B cell (primary cell): ENCODE results near the gene APRT. TPM values are rescaled to one million over a fixed set of nuclear protein-coding genes. Genes with fewer than 3 reads are reported as not detected.

Source experiments
- ATAC-seq: fragments of 200-7000 bp; cut with Tn5 transposase; one replicate; pipeline ENCODE4 v1.10.0; 2021; ENCODE audit warnings: low read depth, mild to moderate bottlenecking, moderate number of reproducible peaks, moderate library complexity
- CTCF ChIA-PET: fragments of 350-600 bp; sonication (Branson Sonifier 250); formaldehyde crosslinking; loops from one replicate; lab custom pipeline; 2021; ENCODE audit warnings: antibody characterized with exemption, inconsistent platforms; lab: Charles Lee
- POLR2A ChIA-PET: fragments of 350-600 bp; sonication (Branson Sonifier 250); formaldehyde crosslinking; loops from one replicate; lab custom pipeline; 2021; ENCODE audit warnings: antibody characterized with exemption; lab: Charles Lee
- DNase-seq: peaks from one replicate; pipeline ENCODE4 v3.0.0; 2013
- H2AFZ ChIP-seq: 2 replicates; pipeline ENCODE4 v1.6.1; 2012; ENCODE audit warnings: mild to moderate bottlenecking, low read depth, low read length; ENCODE audit not compliant: insufficient read depth, poor library complexity, severe bottlenecking
- H3K27ac ChIP-seq, 2 donors: 1 replicate in 1 of 2; 2 replicates in 1 of 2; pipeline ENCODE4 v1.5.1; 2012 to 2013; ENCODE audit warnings: low read length in 2 of 2, mild to moderate bottlenecking in 2 of 2, moderate library complexity in 1 of 2
- H3K27me3 ChIP-seq, 4 experiments: fragments of 200-600 bp in 1 of 4; sonication (generic) in 1 of 4; replicated peaks in 1 of 4; 1 replicate in 2 of 4; 2 replicates in 2 of 4; pipeline versions ENCODE4 v1.6.1 to v1.7.0; 2013 to 2016; ENCODE audit warnings: low read length in 3 of 4, mild to moderate bottlenecking in 2 of 4, mixed read lengths in 1 of 4, moderate library complexity in 1 of 4; ENCODE audit not compliant: insufficient read depth in 4 of 4, control insufficient read depth in 3 of 4; ENCODE audit errors: control extremely low read depth in 1 of 4
- H3K36me3 ChIP-seq, 2 experiments: replicated peaks in 1 of 2; 1 replicate in 1 of 2; 2 replicates in 1 of 2; pipeline versions ENCODE4 v1.6.1 to v1.7.1; 2013; ENCODE audit warnings: low read length in 1 of 2; ENCODE audit not compliant: insufficient read depth in 2 of 2, control insufficient read depth in 1 of 2; ENCODE audit errors: control extremely low read depth in 1 of 2, extremely low read depth in 1 of 2
- H3K4me1 ChIP-seq, 2 donors: fragments of 200-600 bp in 1 of 2; sonication (generic) in 1 of 2; 1 replicate in 1 of 2; 2 replicates in 1 of 2; pipeline versions ENCODE4 v1.5.1 to v1.6.1; 2013 to 2017; ENCODE audit warnings: low read length in 2 of 2; ENCODE audit not compliant: control insufficient read depth in 2 of 2, insufficient read depth in 2 of 2
- H3K4me2 ChIP-seq: replicated peaks from 2 replicates; pipeline ENCODE3; 2012; ENCODE audit warnings: mild to moderate bottlenecking, low read depth, low read length; ENCODE audit not compliant: poor library complexity, severe bottlenecking
- H3K4me3 ChIP-seq, 5 experiments: fragments of 200-600 bp in 1 of 5; sonication (generic) in 1 of 5; 1 replicate in 3 of 5; 2 replicates in 2 of 5; pipeline versions ENCODE4 v1.5.1 to v1.7.0; 2011 to 2016; ENCODE audit warnings: low read length in 4 of 5, mild to moderate bottlenecking in 4 of 5, low read depth in 2 of 5, control low read depth in 1 of 5, moderate library complexity in 1 of 5; ENCODE audit not compliant: insufficient read depth in 1 of 5; ENCODE audit errors: control extremely low read depth in 1 of 5, extremely low read depth in 1 of 5
- H3K79me2 ChIP-seq: fragments of 200-600 bp; sonication (generic); one replicate; pipeline ENCODE4 v1.6.0; 2016; ENCODE audit warnings: low read length; ENCODE audit not compliant: control insufficient read depth, insufficient read depth
- H3K9ac ChIP-seq: fragments of 200-600 bp; sonication (generic); 2 replicates; pipeline ENCODE4 v1.6.1; 2017; ENCODE audit warnings: mild to moderate bottlenecking, low read length, moderate library complexity
- H3K9me3 ChIP-seq, 3 donors: one replicate each; pipeline versions ENCODE4 v1.6.1 to v1.7.1; 2013; ENCODE audit warnings: low read length in 2 of 3; ENCODE audit not compliant: control insufficient read depth in 2 of 3, insufficient read depth in 1 of 3; ENCODE audit errors: control extremely low read depth in 1 of 3
- H4K20me1 ChIP-seq: 2 replicates; pipeline ENCODE4 v1.6.0; 2012; ENCODE audit warnings: mild to moderate bottlenecking, low read length; ENCODE audit not compliant: insufficient read depth, control insufficient read depth, poor library complexity, severe bottlenecking
- H3K27ac Mint-ChIP-seq: one replicate; pipeline ENCODE4 v1.8.0; 2021; ENCODE audit warnings: mixed read lengths
- H3K27me3 Mint-ChIP-seq: one replicate; pipeline ENCODE4 v1.8.0; 2021; ENCODE audit warnings: mixed read lengths
- H3K4me1 Mint-ChIP-seq: one replicate; pipeline ENCODE4 v1.8.0; 2021; ENCODE audit warnings: mixed read lengths
- H3K4me3 Mint-ChIP-seq: one replicate; pipeline ENCODE4 v1.8.0; 2021; ENCODE audit warnings: mixed read lengths
- H3K9me3 Mint-ChIP-seq: one replicate; pipeline ENCODE4 v1.8.0; 2022; ENCODE audit warnings: mixed read lengths; ENCODE audit not compliant: insufficient read depth
- EZH2 ChIP-seq: IDR thresholded peaks from 2 replicates; pipeline ENCODE4 v1.6.1; 2012; ENCODE audit warnings: borderline replicate concordance, low read depth, mild to moderate bottlenecking, moderate library complexity, low read length; ENCODE audit not compliant: insufficient read depth, poor library complexity, severe bottlenecking
- WGBS: methylation state at CpG from one replicate; pipeline ENCODE4 v1.1.5; 2013; ENCODE audit warnings: missing lambda C conversion rate; ENCODE audit not compliant: insufficient coverage; 5-methylcytosine and 5-hydroxymethylcytosine counted together
- intact Hi-C: fragments of 100-400 bp; cut with micrococcal nuclease; formaldehyde crosslinking; loops from one replicate; pipeline ENCODE4 v1.10.0; 2022
- polyA plus RNA-seq: library from polyadenylated mRNA; depleted of rRNA; stranded (reverse); fragments of >200 nt; gene quantifications from 2 replicates; pipeline ENCODE4 v1.2.3, GENCODE V29; 2012
- total RNA-seq, 2 donors: library from RNA; stranded (reverse); fragments of 120-200 nt in 1 of 2; gene quantifications; 1 replicate in 1 of 2; 2 replicates in 1 of 2; pipeline versions ENCODE4 v1.2.3 to v1.2.4, GENCODE V29; 2013 to 2022
- TF ChIP-seq, protein P1 (sequence below): fragments of 200-600 bp; IDR thresholded peaks from one replicate; pipeline ENCODE4 v1.8.0; 2022; ENCODE audit warnings: antibody characterized with exemption, mild to moderate bottlenecking

Gene APRT
- total and polyA plus RNA-seq, 2 donors (not counting 1 experiment from before 2014, with no cell fraction given): 124 to 161 TPM

DNA sequence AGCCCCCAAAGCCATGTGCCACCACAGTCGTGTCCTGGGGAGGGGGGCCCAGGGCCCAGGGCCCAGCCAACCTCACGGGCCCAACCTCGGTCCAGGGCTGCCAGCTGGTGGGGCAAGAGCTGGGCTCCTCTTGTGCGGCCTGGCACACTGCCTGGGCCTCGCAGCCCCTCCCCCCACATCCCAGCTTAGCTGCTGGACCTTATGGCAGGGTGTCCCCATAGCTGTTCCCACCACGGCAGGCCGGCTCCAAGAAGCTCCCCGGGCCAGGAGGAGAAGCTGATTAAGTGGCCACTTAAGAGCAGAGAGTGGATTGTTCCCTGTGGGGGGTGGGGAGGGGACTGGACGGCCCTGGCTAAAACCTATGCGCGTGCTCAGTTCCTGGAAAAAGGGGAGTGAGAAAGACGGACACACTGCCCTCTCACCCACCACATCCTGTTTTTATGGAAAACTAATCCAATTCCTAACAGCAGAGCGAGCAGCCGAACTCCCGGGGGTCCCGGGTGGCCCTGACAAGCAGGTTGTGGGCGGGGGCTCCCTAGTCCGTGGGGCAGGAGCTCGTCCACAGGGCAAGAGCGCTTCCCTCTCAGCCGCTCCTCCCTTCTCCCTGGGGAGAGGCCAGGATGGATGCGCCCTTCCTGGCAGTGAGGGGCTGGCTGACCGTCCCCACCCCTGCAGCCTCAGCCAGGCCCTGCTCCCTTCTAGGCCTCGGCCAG, 43.5 kb downstream of the APRT start:
- Histone ChIP-seq H3K27ac (peak overlapping the region in 1 of 2 donors; percentile 45), H4K20me1 (peaks cover 93% of the 10 kb centered on the region), H3K79me2 (peaks cover 98% of the 10 kb centered on the region), H3K4me3 (no peak overlapping the region), H3K9me3 (no peaks in the 10 kb centered on the region), H3K36me3 (peaks cover 0 to 4% of the 10 kb centered on the region in 2 experiments), H3K9ac (no peak overlapping the region), H3K27me3 (no peaks in the 10 kb centered on the region), H2AFZ (no peak overlapping the region), H3K4me2 (peak overlapping the region; percentile 65), H3K4me1 (peaks cover 52 to 66% of the 10 kb centered on the region in 2 donors)
- intact Hi-C loops: no loop called here
- ChIA-PET POLR2A (interaction anchor here (2.1 kb wide), 1 partner anchor 13 kb away, joined by 7 read pairs; no protein-coding TSS in a partner anchor), CTCF (interaction anchor here (2.7 to 8.4 kb wide), 2 partner anchors 14 to 31 kb away, joined by 18 to 68 read pairs; partner anchors contain the start of gene PIEZO1)
- peak overlapping the region; percentile 81 for H3K27ac Mint-ChIP-seq
- peaks cover 56% of the 10 kb centered on the region for H3K4me1 Mint-ChIP-seq
- no peaks in the 10 kb centered on the region for H3K27me3 Mint-ChIP-seq
- no peak for ATAC-seq
- no peak overlapping the region for H3K4me3 Mint-ChIP-seq
- TF ChIP-seq EZH2: no peak
- TF ChIP-seq, protein P1, sequence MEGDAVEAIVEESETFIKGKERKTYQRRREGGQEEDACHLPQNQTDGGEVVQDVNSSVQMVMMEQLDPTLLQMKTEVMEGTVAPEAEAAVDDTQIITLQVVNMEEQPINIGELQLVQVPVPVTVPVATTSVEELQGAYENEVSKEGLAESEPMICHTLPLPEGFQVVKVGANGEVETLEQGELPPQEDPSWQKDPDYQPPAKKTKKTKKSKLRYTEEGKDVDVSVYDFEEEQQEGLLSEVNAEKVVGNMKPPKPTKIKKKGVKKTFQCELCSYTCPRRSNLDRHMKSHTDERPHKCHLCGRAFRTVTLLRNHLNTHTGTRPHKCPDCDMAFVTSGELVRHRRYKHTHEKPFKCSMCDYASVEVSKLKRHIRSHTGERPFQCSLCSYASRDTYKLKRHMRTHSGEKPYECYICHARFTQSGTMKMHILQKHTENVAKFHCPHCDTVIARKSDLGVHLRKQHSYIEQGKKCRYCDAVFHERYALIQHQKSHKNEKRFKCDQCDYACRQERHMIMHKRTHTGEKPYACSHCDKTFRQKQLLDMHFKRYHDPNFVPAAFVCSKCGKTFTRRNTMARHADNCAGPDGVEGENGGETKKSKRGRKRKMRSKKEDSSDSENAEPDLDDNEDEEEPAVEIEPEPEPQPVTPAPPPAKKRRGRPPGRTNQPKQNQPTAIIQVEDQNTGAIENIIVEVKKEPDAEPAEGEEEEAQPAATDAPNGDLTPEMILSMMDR: no peak
- no peaks in the 10 kb centered on the region for H3K9me3 Mint-ChIP-seq
- no peak for DNase-seq
- WGBS: 86% methylated on average over 16 of the region's 24 CpGs
